Breast epithelium (tissue), 4 donors: ENCODE data around the gene IQGAP2. TPM values are rescaled to one million over a fixed set of nuclear protein-coding genes. Genes with fewer than 3 reads are reported as not detected.
A peak's percentile ranks its signal among the peaks of the same experiment; 100 is the strongest.

ENCODE experiments used
- DNase-seq, 2 donors: peaks; one replicate each; pipeline ENCODE4 v3.0.0-alpha.2; 2019; ENCODE audit warnings: low spot score in 2 of 2
- H3K27ac ChIP-seq, 2 donors: fragments of 200-600 bp; sonication (generic) in 1 of 2; one replicate each; pipeline ENCODE4 v1.5.1; 2016 to 2019; ENCODE audit warnings: mild to moderate bottlenecking in 1 of 2
- H3K27me3 ChIP-seq, 2 donors: fragments of 200-600 bp; sonication (generic) in 1 of 2; one replicate each; pipeline versions ENCODE4 v1.5.1 to v1.6.0; 2017 to 2019; ENCODE audit warnings: control low read depth in 1 of 2, mild to moderate bottlenecking in 1 of 2
- H3K36me3 ChIP-seq: fragments of 200-600 bp; one replicate; pipeline ENCODE4 v1.5.1; 2019
- H3K4me1 ChIP-seq, 2 donors: fragments of 200-600 bp; sonication (generic); one replicate each; pipeline ENCODE4 v1.5.1; 2016 to 2019; ENCODE audit warnings: control low read depth in 1 of 2
- H3K4me3 ChIP-seq, 3 donors: fragments of 200-600 bp; sonication (generic); 1 replicate in 2 of 3; 2 replicates in 1 of 3; pipeline ENCODE4 v1.5.1; 2016 to 2019; ENCODE audit warnings: mild to moderate bottlenecking in 3 of 3, moderate library complexity in 2 of 3
- H3K9me3 ChIP-seq, 2 donors: fragments of 200-600 bp; sonication (generic) in 1 of 2; one replicate each; pipeline ENCODE4 v1.5.1; 2016 to 2019; ENCODE audit warnings: control low read depth in 1 of 2
- POLR2A ChIP-seq: fragments of 450-650 bp; IDR thresholded peaks from one replicate; pipeline ENCODE4 v1.6.1; 2016; ENCODE audit warnings: antibody characterized with exemption, mild to moderate bottlenecking, moderate library complexity
- POLR2AphosphoS5 ChIP-seq, 3 donors: sonication (generic); formaldehyde crosslinking; IDR thresholded peaks; one replicate each; pipeline ENCODE4 v1.6.1; 2017; ENCODE audit warnings: antibody characterized with exemption in 3 of 3
- intact Hi-C: fragments of 100-400 bp; cut with DNase I; formaldehyde crosslinking; loops from one replicate; pipeline ENCODE4 v1.15.1; 2023; ENCODE audit warnings: low total_unique reads
- total RNA-seq, 3 donors: library from RNA; depleted of rRNA; stranded (reverse); fragments of >200 nt; gene quantifications; one replicate each; pipeline ENCODE4 v1.1.0, GENCODE V29; 2016
- TF ChIP-seq, protein P1 (sequence below), 3 donors: fragments of 450-650 bp; IDR thresholded peaks; one replicate each; pipeline ENCODE4 v1.5.1; 2016 to 2017; ENCODE audit warnings: antibody characterized with exemption in 3 of 3, mild to moderate bottlenecking in 3 of 3, moderate library complexity in 3 of 3

The IQGAP2 gene
- total RNA-seq, 3 donors from 2014 or later, result 31.7 to 70.2 (median 44.6) TPM

DNA sequence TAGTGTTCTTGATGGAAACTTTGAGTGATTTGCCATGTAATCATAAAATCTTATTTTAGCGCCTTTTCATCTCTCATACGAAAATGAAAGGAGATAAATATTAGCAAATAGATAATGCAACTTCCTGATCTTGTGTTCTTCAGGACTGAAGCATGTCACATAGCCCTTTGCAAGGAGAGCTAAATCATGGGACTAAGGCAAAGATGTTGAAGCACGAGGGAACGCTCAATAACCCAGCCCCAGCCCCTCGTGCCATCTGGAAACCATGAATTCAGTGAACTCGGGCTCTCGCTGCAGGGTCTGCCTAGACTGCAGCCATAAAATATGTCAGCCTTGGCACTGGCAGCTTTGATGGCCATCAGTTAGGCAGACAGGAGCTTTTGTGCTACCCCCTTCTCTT is 161.9 kb downstream of the IQGAP2 start:
- intact Hi-C loops, result no loop called here

DNA sequence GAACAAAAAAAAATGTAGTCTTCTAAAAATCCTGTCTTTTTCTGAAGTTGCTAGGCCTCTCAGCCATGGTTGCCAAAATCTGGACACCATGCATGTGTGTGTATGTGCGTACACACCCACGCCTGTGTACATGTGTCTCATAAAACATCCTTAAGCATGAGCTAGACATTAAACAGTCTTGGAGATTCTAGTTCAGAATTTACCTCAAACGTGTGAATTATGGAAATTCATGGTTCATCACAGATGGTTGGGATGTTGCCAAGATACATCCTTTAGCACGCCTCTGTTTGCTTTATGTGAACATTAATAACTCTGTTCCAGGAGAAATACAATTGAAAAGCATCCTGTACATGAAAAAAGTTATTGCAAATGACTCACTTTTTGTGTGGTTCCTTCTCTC is 167.1 kb downstream of the IQGAP2 start:
- Histone ChIP-seq H3K9me3 (no peaks in the 10 kb centered on the region), H3K4me1 (no peaks in the 10 kb centered on the region), H3K27ac (no peak overlapping the region), H3K4me3 (no peak overlapping the region), H3K27me3 (no peaks in the 10 kb centered on the region), H3K36me3 (no peaks in the 10 kb centered on the region)
- DNase-seq, result no peak
- intact Hi-C loops, result no loop called here
- TF ChIP-seq POLR2AphosphoS5 (IDR thresholded peaks at IDR 0.05) (no peak), POLR2A (no peak)
- TF ChIP-seq, protein P1, sequence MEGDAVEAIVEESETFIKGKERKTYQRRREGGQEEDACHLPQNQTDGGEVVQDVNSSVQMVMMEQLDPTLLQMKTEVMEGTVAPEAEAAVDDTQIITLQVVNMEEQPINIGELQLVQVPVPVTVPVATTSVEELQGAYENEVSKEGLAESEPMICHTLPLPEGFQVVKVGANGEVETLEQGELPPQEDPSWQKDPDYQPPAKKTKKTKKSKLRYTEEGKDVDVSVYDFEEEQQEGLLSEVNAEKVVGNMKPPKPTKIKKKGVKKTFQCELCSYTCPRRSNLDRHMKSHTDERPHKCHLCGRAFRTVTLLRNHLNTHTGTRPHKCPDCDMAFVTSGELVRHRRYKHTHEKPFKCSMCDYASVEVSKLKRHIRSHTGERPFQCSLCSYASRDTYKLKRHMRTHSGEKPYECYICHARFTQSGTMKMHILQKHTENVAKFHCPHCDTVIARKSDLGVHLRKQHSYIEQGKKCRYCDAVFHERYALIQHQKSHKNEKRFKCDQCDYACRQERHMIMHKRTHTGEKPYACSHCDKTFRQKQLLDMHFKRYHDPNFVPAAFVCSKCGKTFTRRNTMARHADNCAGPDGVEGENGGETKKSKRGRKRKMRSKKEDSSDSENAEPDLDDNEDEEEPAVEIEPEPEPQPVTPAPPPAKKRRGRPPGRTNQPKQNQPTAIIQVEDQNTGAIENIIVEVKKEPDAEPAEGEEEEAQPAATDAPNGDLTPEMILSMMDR (IDR thresholded peaks at IDR 0.05), result no peak

More for the DNA sequence above, 161.9 kb downstream of the IQGAP2 start:
- Histone ChIP-seq H3K4me1 (no peaks in the 10 kb centered on the region), H3K9me3 (no peaks in the 10 kb centered on the region), H3K4me3 (no peak overlapping the region), H3K27me3 (no peaks in the 10 kb centered on the region), H3K27ac (no peak overlapping the region), H3K36me3 (no peaks in the 10 kb centered on the region)
- DNase-seq, result no peak
- TF ChIP-seq, protein P1 (IDR thresholded peaks at IDR 0.05), result no peak
- TF ChIP-seq POLR2AphosphoS5 (IDR thresholded peaks at IDR 0.05), result no peak

DNA sequence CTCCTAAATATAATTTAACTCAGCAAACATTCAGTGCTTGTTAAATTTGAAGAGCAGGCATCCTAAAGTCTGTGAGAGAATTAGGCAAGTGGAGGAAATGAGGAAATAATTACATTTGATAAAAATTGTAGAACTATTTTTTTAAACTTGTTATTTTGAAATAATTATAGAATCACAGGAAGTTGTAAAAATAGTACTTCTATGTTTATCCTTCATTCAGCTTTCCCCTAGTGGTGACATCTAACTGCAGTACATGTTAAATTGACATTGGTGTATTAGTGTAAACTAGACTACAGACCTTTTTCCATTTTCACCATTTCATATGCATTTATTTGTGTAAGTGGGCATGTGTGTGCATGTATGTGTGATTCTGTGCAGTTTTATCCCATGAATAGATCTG is 168.5 kb downstream of the IQGAP2 start:
- no peak overlapping the region for H3K27ac ChIP-seq
- intact Hi-C loops, result no loop called here
- no peaks in the 10 kb centered on the region for H3K4me1 ChIP-seq
- no peak overlapping the region for H3K4me3 ChIP-seq
- no peaks in the 10 kb centered on the region for H3K36me3 ChIP-seq
- no peaks in the 10 kb centered on the region for H3K27me3 ChIP-seq
- DNase-seq, result no peak
- no peaks in the 10 kb centered on the region for H3K9me3 ChIP-seq
- TF ChIP-seq, protein P1 (IDR thresholded peaks at IDR 0.05), result peak in 1 of 3 donors; percentile 10
- no peak for TF ChIP-seq POLR2A
- no peak for TF ChIP-seq POLR2AphosphoS5 (IDR thresholded peaks at IDR 0.05)

DNA sequence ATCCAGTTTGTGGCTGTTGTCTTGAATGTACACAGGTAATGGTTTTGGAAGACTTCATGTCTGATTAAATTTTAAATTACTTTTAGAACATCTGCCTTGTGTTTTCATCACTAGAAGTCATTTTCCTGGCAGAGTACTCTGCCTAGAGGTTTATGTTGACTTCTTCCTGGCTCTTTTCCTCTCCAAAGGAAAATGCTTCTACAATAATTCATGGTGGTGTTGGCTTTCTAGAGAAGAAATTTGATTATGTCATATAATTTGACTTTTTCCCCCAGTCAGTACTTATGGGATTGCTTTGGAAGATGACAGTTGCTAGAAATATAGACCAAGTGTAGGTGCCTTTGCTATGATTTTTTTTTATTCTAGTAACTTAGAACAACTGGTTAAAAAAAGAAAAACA is 173.4 kb downstream of the IQGAP2 start:
- intact Hi-C loops, result no loop called here
- Histone ChIP-seq H3K36me3 (no peaks in the 10 kb centered on the region), H3K27me3 (no peaks in the 10 kb centered on the region), H3K4me3 (no peak overlapping the region), H3K27ac (no peak overlapping the region), H3K4me1 (no peaks in the 10 kb centered on the region), H3K9me3 (no peaks in the 10 kb centered on the region)
- TF ChIP-seq, protein P1 (IDR thresholded peaks at IDR 0.05), result no peak
- TF ChIP-seq POLR2AphosphoS5 (IDR thresholded peaks at IDR 0.05), result no peak
- TF ChIP-seq POLR2A, result no peak
- no peak for DNase-seq

DNA sequence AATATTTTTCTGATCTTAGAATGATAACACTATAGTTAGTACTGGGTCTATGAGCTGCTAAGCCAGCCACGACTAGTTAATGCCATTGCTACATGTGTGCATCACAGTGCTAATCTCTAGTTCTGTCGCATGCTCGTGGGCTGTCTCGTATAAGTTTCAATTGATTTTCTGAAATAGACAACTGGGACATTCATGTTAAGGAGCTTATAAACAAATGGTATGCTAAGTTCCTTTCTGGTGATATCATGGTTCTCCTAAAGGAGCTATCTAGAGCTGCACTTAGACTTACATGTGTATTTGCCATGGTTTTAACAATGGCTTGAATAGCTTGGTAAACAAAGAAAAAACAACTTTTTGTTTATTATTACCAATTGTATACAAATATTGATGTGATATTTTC is 173.9 kb downstream of the IQGAP2 start:
- H3K36me3 ChIP-seq, result no peaks in the 10 kb centered on the region
- no peak for TF ChIP-seq POLR2AphosphoS5 (IDR thresholded peaks at IDR 0.05)
- TF ChIP-seq, protein P1 (IDR thresholded peaks at IDR 0.05), result no peak
- no peak for TF ChIP-seq POLR2A
- no peak overlapping the region for H3K27ac ChIP-seq
- DNase-seq, result no peak
- no peaks in the 10 kb centered on the region for H3K9me3 ChIP-seq
- no peak overlapping the region for H3K4me3 ChIP-seq
- intact Hi-C loops, result no loop called here
- H3K4me1 ChIP-seq, result no peaks in the 10 kb centered on the region
- H3K27me3 ChIP-seq, result no peaks in the 10 kb centered on the region
